NCI-H187 treated with DMSO at 0.1 percent for 48 hours (cell line): ENCODE results near the gene TDRD1.

Experiments
- DNase-seq: peaks from one replicate; lab custom pipeline; 2025; lab: John Stamatoyannopoulos, UW

TDRD1 gene

DNA sequence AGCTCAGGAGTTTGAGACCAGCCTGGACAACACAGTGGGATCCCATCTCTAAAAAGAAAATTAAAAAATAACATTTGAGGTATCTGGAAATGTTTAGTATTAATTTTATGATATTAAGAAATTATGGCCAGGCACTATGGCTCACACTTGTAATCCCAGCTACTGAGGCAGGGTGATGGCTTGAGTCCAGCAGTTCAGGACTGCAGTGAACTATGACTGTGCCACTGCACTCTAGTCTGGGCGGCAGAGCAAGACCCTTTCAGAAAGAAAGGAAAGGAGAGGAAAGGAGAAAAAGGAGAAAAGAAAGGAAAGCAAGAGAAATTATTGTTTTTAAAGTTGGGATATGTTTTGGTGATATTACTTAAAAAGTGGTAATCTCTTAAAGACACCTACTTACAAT lies 2.6 kb upstream of the TDRD1 start:
- no peak for DNase-seq

DNA sequence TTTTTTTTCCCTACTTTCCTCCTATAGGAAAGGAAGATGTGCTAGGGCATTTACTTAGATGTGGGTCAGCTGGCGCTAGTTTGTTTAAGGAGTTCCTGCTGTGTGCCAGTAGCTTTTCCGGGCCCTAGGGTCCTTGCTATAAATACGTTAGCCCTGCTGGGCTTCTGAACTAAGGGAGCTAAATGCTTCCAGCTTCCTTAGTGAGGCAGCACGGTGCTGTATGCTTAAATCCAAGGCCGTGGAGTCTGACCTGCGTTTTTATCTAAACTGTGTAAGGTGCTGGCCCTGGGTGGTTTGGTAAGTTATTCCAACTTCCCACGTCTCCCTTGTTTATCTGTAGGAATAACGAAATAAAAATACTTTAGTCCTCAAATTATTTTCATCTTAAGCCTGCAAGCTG lies 594 bp downstream of the TDRD1 start:
- DNase-seq: no peak

DNA sequence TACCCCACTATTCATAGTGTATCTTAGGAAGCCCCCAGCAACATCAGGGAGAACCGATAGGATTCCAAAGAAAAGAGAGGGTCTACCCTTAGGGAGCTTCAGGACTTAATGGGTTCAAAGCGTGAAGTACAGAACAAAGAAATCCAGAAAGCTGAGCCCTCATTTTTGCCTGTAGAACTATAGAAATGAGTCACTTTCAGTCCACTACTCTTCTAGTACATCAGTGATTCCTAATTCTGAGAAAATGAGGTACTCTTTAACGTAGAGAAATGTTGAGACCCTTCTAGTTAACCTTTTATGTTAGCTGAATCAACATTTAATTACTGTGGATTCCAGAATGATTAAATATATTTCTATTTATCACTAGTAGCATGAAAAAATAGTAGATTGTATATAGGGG lies 1.8 kb downstream of the TDRD1 start:
- DNase-seq: no peak

DNA sequence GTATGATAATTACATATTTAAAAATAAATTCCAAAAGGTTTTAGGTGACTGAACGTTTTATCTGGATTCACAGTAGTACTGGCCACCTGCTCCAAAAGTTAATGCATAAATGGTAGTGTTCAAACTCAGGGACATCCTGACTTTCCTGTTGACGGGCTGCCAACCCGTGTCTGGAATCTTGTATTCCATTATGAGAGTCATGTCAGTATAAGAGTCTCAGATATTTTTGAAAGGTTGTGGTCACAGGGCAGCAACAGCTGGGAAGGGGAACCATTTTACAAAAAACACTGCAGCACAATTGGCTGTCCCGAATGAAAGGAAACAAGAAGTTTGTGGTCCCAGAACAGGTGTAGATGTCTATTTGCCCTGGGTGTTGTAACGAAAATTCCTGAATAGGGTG lies 2.8 kb downstream of the TDRD1 start:
- DNase-seq: no peak

DNA sequence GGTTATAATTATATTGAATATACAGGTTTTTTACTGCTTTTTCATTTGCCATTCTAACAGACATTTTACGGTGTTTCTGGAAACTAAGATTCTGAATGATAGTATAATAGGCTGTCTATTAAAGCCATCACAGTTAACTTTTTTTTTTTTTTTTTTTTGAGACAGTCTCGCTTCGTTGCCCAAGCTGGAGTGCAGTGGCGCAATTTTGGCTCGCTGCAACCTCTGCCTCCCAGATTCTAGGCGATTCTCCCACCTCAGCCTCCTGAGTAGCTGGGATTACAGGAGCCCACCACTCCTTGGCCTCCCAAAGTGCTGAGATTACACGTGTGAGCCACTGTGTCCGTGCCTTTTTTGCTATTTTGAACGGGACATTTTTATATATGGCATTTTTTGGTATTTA lies 4.4 kb downstream of the TDRD1 start:
- DNase-seq: no peak

DNA sequence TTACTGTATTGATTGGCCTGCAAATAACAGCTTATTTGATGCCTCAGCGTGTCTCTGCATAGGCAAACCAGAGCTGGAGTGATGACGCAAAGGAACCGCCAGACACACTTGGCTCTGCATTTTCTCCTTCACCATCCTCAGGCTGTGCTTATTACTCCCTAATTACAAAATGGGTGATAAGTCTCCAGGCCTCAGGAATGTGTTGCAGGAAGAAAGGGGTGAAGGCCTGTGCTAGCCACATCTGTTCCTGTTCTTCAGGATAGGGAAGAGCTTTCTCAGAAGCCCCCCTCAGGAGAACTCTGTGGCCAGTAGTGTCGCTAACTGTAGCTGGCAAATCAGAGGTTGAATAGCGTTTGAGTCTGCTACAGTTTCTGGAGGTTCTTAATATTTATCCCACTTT lies 5.1 kb downstream of the TDRD1 start:
- DNase-seq: no peak

DNA sequence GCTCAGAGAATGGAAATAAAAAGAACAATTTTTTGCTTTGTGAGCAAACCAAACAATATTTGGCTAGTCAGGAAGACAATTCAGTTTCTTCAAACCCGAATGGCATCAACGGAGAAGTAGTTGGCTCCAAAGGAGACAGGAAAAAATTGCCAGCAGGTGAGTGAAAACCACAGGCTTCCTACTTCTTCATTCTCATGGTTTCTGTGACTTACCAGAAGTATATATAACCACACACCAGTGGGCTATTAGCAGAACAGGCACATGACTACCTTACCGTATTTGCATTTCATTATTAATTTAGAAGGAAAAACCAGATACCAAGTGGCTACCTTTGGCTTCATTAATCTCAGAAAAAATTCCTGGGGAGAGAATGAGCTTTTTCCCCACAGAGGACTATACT lies 8.8 kb downstream of the TDRD1 start:
- DNase-seq: no peak

DNA sequence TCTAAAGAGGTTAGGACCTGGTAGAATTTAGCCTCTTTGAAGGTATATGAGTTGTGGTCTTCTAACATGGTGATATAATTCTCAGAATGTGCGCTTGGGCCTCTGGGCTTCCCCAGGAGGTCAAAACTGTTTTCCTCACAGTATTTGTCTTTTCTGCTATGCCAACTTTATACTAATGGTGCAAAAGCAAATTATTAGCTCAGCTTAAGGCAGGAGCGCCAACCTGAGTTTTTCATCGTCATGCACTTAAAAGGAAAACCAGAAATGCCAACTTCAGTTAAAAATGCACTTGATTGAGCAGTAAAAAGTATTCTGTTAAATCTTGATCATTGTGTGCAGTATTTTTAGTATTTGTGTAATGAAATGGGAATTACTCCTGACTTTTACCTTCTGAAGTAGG lies 9.7 kb downstream of the TDRD1 start:
- no peak for DNase-seq

DNA sequence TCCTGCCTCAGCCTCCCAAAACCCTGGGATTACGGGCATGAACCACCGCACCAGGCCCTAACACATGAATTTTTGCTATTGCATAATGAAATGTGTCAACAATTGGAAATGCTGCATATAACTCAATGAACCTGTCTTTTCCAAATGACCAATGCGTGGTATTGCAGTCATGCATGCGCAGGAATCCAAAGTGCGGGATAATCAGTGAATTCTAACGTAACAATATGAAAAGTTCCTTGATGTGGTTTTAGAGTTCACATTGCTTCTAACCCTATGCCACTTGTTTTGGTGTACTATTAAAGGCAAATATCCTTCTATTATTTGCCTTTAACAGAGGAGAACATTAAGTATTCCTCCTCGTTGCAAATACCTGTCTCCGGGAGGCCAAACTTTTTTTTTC lies 10.5 kb downstream of the TDRD1 start:
- DNase-seq: no peak

DNA sequence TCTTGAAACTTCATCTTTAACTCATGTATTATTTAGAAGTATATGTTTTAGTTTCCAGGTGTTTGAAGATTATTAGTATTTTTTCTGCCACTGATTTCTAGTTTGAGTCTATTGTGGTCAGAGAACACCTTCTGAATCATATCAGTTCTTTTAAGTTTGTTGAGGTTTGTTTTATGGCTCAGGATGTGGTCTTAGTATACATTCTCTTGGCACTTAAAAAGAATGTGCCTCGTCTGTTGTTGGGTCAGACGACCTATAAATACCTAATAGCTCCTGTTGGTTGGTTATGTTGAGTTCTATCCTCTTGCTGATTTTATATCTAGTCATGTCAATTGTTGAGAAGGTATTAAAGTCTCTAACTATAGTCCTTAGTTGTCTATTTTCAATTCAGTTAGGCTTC lies 15.9 kb downstream of the TDRD1 start:
- DNase-seq: no peak

DNA sequence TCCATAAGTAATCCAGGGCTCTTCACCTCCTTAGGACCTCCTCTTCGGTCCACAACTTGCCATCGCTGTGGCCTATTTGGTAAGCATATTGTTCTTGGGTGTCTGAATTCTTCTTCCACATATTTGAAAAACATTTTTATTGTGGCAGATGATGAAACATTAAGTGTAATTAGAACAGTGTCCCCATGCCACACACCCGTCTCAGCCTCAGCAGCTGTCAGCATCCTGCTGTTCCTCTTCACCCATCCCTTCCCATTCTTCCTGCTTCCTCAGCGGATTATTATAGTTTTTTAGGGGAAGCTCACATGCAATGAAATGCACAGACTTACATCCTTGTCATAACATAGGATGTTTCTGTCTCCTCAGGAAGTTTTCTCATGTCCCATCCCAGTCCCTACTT lies 20.1 kb downstream of the TDRD1 start:
- no peak for DNase-seq

DNA sequence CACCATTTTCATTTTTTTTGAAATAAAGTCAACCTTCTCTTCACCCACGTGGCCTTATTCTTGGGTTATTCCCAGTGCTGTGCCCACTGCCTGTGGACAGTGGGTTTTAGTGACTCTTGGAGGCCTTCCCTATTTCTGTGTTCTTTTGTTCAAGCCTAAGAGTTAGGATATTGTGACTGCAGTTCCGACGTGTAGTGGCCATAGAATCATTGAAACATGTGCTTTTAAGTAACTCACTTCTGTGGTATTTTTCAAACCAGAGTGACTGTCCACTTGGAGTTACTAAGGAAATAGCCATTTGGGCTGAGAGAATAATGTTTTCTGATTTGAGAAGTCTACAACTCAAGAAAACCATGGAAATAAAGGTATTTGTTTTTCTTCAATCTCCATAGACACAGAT lies 23.7 kb downstream of the TDRD1 start:
- no peak for DNase-seq

DNA sequence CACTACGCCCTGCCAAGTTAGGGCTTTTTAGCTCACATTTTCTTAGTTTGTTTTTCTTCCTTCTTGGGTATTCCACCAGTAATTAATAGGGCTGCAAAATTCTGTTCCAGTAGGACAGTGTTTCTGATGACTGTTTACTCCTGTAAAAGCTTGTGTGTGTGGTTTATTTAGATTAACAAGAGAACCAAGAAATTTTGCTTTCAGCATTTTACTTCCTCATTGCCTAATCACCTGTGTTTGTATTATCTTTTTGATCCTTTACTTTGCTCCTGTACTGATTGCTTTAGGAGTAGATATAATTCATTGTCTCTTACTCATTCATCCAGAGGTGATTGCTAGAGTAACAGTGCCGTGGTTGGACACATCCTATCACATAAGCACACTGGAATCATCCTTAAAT lies 27.7 kb downstream of the TDRD1 start:
- no peak for DNase-seq

DNA sequence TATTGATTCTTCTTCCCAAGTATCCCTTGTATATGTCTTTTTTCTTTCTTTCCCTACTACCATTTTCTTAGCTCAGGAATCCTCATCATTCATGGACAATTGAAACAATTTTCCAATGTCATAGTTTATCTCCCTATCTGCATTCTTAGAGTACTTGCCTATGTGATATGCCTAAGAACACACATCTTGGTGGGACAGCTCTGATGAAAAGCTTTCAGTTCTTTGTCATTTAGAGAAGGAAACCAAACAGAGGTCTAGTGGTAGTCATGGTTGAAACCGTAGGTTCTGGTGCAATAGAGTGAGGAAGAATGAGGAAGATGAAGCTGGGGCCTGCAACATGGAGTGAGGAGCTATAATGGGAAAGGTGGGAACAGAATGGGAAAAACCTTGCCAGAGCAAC lies 28.2 kb downstream of the TDRD1 start:
- no peak for DNase-seq

DNA sequence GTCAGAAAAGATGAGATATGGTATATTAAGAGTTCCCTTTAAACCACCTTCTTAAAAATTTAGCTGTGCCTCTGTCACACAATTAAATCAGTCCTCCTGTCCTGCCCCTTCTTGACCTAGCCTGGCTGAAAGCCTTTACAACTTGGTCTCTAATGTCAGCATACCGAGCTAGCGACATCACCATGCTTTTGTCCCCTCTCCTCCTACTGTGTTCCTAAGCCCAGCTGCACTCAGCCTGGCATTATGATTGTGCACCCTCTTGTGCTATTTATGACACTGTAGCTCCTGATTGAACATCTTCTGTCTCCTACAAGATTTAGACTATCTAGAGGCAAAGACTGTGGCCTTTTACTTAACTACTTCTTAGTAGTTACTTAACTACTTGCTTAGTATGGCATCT lies 29.2 kb downstream of the TDRD1 start:
- DNase-seq: no peak

DNA sequence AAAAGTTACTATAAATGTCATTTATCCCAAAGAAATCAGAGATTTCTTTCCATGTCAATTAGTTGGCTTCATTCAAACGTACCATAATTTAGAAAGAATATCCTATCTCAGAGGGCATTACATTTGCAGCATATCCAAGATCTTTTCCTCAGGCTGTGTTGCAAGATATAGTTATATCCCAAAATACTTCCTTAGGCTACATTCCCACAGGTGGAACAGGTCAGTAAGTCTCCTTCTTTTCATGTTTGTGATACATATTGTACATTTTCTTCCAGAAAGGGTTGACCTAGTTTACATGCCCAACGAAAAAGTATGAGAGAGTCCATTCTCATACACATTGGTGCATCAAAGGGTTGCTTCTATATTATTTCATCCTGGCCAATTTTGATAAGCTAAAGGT lies 33.0 kb downstream of the TDRD1 start:
- no peak for DNase-seq

DNA sequence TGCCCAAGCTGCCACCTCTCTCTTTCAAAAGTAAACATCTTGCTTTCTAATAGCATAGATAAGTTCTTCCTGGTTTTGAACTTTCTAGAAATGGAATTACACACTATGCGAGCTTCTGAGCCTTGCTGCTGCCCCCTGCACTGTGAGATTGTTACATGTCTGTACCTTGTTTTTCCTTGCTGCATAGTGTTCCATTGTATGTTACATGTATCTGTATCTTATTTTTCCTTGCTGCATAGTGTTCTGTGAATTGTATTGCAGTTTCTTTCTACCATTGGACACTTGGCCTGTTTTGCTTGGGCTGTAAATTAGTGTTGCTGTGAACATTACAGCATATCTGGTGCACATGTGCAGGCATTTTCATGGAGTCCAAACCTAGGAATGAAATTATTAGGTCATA lies 35.9 kb downstream of the TDRD1 start:
- DNase-seq: no peak

DNA sequence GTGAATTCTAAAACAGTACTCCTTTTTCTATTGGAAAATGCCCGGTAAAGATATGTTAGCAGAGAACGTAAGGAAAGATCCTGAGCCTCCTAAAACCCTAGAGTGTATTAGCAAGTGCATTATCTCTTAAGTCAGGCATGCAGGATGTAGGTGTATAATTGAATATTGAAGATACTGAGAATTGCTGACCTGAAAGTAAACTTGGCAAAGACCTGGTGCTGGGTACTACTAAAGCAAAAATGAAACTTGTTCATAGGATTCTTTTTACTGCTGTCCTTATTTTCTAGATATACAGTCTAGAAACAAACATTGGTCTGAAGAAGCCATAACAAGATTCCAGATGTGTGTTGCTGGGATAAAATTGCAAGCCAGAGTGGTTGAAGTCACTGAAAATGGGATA lies 41.1 kb downstream of the TDRD1 start:
- no peak for DNase-seq

DNA sequence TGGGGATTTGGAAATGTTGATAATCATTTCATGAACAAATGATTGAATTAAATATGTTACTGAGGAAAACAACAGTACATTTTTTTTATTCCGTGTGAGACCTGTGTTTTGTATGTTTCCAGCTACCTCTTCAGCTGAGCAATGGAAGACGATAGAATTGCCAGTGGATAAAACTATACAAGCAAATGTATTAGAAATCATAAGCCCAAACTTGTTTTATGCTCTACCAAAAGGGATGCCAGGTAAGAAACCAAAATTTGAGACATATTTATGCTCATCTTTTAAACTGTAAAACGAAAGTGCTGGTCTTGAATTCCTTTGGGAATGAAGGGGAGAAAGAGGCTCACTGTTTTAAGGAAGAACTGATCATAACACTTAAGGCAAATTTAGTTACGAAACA lies 42.1 kb downstream of the TDRD1 start:
- no peak for DNase-seq

DNA sequence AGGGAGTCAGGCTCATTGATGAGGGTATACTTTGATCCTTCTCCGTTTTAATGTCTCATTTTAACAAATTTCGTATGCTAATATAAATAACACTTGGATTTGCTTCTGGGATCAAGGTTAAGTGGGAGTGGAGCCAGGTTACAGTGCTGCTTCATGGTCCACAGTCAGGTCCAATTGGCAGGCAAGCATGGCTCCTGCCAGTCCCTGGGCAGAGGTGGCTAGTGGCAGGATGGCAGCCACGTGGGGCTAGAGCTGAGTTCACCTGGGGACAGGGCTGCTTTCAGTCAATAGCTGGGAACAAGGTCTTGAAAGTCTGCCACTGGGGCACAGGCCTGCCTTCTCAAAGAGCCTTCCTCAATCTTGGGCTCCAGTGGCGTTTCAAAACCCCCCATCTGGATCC lies 43.9 kb downstream of the TDRD1 start:
- DNase-seq: no peak

DNA sequence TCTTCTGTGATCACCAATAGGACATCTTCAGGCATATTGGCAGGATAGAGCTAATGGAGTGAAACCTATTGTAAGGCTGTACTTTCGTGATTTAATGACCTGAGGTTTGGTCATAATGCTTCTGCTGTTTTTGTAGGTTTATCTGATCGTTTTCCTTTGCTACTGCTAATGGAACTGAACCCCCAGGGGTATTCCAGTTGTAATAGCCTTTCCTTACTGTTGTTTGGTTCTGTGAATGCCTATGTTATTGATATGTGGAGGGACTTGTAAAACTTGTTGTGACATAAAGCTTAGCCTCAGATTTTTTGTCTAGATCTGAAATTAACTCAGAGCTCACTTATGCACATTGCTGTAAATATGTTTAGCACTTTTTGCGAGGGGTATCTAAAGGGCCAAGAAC lies 49.0 kb downstream of the TDRD1 start:
- DNase-seq: no peak

DNA sequence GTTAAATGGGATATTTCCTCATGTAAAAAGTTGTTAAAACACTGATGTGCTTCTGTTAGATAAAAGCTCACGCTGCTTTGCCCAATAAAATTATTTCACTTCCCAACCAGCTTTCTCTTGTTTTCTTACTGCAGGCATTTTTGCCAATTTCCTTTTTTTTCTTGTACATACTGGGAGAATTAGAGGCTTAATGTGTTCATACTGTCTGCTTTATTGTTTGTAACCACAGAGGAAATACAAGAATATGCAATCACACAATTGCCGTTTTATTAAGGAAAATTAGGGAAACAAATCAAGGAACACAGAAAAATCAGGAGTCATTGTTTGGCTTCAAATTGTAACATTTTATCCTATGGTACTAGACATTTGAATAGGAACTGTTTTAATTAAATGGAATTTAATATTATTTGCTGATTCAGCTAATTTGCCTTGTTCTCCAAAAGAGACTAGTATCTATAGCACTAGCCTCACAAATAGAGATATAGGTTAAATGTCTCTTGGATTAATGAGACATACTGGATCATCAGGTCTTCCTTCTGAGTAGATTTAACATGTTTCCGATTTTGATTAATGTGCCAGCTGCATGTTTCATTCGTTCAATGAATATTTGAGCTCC lies 53.5 kb downstream of the TDRD1 start:
- no peak for DNase-seq

DNA sequence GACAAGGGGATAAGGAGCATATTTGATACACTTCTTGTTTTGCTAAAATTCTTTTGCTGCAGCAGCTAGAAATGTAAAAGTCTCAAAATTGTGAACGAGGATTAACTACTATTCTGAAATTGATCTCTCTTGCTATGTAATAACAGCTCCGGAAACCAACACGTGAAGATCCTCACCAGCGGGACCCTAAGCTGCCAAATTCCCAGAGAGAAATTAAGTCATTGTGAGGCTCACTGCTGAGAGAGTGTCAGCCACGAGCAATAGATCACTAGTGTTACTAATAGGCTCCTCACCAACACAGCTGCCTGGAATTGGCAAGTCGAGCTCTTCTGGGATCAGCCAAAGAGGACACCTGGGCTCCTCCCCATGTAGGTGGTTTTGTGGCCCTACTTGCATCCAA lies 54.3 kb downstream of the TDRD1 start:
- DNase-seq: no peak

DNA sequence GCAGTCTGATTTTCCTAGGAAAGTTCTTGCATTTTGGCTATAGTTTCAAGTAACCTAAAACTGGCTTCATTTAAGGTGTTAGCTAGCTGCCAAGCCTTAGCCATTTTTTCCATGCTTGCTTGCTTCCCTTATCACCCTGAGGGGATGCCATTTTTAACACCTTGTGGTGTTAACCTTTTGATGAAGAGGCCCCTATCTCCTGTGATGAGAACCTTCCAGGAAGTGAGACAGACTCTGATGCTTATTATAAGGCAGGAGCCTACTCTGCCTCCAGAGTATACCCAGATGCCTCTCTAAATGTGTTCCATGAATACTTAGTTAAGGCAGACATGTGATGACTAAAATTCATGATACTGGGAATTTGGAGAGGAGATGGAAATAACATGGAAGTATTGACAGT lies 55.0 kb downstream of the TDRD1 start:
- DNase-seq: no peak
